Renal cortex interstitium (tissue), 11 donors: ENCODE data around the gene SFTPB. TPM values are rescaled to one million over a fixed set of nuclear protein-coding genes. Genes with fewer than 3 reads are reported as not detected.

ENCODE experiments used
- DNase-seq, 11 donors: peaks; one replicate each; pipeline ENCODE4 v3.0.0-alpha.2; 2013; ENCODE audit warnings: low read depth in 9 of 11, low spot score in 4 of 11; ENCODE audit errors: extremely low read depth in 1 of 11
- polyA plus RNA-seq, 3 donors: library from polyadenylated mRNA; unstranded; fragments of 120-200 nt; gene quantifications; one replicate each; pipeline ENCODE4 v1.2.1, GENCODE V29; 2013; ENCODE audit not compliant: insufficient read length in 3 of 3

SFTPB gene
- polyA plus RNA-seq, 3 donors, result 0.07 to 0.11 (median 0.08) TPM

DNA sequence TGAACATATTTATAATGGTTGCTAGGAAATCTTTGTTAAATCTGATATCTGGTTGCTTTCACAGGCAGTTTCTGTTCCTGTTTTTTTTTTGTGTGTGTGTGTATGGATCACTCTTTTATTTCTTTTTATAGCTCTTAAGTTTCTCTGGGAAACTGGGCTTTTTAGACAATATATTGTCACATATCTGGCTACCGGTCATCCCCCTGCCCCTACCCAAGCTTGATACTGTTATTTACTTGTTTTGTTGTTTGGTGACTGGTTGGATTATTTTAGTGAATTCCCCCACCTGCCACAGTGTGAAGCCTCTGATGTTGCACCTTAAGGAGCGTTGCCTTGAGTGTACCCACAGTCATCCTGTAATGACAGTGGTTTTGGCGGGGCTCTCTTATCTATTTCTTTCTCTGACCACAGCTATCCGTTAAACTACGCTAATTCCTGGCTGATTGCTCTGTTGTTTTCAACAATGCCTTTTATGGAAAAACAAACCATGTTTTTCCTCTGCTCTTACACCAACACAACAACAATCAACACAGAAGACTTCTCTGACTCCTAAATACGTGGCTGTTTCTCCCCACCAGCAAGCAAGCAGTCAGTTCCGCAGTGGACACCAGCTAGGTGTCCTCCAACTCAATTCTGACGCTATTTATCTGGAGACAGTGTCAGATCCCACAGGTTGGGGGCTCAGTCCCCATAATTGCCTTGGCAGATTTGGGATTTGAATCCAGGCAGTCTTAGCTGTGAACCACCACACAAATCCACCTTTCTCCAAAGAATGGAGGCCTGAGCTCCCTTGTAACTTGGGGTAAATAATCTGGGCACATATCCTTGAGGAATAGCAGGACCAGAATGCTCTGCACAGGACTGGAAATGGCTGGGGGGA is 37.0 kb upstream of the SFTPB start:
- DNase-seq, result no peak

DNA sequence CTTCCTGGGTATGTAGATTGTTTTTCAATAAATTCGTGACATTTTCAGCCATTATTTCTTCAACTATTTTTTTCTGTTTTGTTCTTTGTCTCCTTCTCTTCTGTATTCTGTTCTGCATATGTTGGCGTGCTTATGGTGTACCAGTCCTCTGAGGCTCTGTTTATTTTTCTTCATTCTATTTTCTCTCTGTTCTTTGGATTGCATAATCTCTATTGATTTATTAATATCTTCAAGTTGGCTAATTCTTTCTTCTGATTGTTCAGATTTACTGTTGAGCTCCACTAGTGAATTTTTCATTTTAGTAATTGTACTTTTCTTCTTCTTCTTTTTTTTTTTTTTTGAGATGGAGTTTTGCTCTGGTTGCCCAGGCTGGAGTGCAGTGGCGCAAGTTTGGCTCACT is 36.0 kb upstream of the SFTPB start:
- DNase-seq, result no peak

- no peak for DNase-seq
Observed at GRCh38 chr2:85703329-85703728, 35.3 kb upstream of the SFTPB start.

DNA sequence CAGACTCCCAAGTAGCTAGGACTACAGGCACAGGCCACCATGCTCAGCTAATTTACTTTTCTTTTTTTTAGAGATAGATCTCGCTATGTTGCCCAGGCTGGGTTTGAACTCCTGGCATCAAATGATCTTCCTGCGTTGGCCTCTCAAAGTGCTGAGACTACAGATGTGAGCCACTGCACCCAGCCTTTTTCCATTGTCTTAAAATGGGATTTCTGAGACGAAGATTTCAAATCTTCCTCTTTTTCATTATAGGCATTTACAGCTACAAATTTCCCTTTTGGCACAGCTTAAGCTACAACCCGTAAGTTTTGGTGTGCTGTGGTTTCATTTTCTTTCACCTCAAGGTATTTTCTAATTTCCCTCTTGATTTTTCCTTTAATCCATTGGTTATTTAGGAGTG is 34.8 kb upstream of the SFTPB start:
- DNase-seq, result no peak

GRCh38 chr2:85702172-85702571 is 34.2 kb upstream of the SFTPB start:
- DNase-seq, result no peak

DNA sequence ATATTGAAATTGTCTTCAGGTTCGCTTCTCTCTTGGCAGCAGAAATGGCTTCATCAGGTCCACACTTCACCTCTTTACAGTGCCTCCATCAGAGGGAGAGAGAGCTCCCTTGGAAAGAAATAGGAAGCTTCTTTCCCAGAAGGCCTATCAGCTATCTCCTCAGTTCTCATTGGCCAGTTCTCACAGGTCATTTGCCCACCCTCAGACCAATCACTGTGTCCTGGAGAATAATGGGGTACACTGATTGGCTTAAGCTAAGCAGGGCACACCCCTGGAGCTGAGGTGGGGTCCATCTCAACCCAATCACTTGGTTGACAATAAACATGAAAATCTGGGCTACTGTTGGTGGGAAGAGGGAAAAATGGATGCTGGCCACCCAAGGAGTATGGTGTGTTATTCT is 31.3 kb upstream of the SFTPB start:
- no peak for DNase-seq

GRCh38 chr2:85698880-85699254 is 30.9 kb upstream of the SFTPB start:
- no peak for DNase-seq

- DNase-seq, result no peak
Observed at GRCh38 chr2:85698184-85698879, 30.3 kb upstream of the SFTPB start.

DNA sequence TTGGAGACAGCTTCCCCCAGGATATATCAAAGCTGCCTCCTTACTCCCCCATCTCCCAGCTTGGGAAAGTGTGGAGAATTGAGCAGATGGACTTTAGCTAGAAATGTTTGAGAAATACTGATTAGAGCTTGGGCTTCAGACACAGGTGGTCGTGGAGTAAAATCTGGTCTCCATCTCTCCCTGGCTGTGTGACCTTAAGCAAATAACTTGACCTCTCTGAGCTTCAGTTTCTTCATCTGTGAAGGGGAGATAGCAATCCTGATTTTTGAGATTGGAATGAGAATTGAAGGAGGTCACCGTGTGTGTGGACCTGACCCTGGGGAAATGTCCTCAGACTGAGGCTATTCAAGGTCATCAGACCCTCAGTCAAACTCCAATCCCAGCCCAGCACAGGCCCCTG is 29.7 kb upstream of the SFTPB start:
- DNase-seq, result no peak

GRCh38 chr2:85697096-85697495 is 29.1 kb upstream of the SFTPB start:
- no peak for DNase-seq

DNA sequence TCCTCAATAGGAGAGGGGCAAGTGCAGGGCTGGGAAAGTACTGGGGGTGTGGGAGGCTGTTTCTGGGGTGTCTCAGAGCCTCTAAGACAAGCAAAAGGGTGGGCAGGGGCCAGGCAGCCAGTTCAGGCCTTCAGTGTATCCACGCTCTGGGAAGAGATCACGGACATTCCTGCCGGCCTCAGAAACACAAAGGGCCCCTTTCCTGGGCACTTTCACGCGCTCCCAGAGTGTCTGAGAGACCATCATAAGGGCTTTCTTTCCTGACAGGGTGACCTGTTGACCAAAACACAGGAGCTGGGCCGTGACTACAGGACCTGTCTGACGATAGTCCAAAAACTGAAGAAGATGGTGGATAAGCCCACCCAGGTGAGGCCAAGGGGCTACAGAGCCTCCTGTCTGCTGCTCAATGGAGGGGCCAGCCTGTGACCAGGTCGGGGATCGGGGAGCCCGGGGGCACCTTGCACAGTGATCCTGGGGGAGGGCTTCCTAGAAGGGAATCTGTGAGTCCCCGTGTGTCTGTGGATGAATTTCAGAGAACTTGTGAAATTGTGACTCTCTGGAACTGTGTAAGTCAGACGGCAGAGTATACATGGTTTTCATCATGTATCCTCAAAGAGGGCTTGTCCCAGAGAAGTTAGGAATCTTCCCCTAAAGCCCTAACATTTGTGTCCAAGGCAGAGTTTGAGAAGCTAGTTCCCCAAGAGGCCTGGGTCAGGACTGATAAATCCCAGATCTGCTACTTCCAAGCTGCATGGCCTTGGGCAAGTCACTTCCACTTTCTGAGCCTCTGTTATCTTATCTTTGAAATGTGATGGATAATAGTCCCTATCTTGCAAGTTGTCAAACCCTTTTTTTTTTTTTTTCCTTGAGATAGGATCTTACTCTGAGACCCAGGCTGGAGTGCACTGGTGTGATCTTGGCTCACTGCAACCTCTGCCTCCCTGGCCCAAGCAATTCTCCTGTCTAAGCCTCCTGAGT is 28.0 kb upstream of the SFTPB start:
- DNase-seq, result no peak

DNA sequence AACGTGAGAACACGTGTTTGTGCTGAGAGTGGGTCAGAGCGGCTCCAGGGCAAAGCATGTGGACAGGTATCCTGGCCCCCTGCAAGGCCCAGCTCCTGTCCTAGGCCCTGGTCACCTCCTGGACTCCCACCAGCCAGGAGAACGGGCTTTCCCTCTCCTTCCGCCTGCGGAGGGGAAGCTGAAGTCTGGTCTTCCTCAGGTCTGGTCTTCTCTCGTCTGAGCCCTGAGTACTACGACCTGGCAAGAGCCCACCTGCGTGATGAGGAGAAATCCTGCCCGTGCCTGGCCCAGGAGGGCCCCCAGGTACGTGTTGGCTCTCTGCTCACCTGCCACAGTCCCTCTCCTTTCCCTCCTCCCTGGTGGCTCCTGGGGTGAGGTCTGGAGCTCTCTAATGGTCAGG is 27.1 kb upstream of the SFTPB start:
- no peak for DNase-seq

DNA sequence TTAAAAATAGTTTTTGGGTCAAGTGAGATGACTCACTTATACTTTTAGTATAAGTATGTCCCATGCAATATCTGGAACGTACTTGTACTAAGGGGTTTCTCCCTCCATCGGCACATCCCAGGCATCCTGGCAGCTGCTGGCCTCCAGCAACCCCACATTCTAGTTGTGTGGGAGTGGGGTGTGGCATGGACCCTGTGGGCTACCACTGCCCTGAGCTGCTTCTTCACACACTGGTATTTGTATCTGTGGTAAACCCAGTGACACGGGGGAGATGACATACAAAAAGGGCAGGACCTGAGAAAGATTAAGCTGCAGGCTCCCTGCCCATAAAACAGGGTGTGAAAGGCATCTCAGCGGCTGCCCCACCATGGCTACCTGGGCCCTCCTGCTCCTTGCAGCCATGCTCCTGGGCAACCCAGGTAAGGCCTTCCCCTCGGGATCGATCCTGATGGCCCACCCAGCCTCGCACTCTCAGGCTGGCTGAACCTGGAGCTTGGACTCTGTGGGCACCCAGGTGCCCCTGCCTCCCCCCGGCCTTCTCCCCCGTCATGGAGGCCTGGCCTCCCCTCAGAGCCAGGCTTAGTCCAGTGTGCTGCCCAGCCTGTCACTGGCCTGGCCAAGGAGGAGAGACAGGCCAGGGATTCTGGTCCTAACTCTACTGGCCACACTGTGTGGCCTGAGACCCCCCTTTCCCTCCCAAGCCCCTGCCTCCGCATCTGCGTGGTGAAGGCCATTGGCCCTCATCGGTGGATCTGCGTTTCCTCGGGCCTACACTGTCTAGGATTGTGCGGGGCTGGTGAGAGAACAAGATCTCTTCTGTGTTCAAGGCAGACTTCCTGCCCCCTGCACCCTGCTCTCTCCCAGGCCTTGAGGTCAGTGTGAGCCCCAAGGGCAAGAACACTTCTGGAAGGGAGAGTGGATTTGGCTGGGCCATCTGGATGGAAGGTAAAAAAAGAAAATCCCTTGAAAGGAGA is 26.3 kb upstream of the SFTPB start, which contains the start of gene GNLY:
Gene GNLY, plus strand, starts transcription at position 307 of the 974 bp plus-strand sequence. Its CDS starts 61 bp downstream, at position 368.
- DNase-seq, result no peak

DNA sequence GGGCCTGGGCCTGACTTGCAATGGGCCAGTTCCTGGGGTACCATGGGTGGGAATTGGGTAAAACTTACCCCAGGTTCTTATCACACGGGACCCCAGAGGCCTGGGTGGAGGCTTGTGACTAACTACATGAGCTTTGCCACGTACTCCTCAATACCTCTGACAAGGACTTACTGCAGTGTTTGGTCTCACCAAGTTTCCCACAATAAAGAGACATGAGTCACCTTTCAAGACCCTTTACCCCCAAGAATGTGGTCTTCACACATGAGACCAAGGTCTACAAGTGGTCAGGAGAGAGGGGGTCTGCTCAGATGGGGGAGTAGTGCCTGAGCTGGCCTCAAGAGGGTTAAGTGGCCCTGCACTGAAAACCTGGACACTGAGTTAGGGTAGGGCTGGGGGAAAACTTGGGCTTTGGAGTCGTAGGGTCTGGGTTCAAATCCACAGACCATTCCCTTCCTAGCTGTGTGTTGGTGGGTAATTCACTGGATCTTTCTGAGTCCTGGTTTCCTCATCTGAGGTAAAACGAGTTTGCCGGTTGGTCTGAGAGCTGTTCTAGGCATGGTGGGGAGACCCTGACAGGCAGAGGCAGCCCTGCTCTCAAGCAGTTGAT is 24.1 kb upstream of the SFTPB start:
- no peak for DNase-seq

DNA sequence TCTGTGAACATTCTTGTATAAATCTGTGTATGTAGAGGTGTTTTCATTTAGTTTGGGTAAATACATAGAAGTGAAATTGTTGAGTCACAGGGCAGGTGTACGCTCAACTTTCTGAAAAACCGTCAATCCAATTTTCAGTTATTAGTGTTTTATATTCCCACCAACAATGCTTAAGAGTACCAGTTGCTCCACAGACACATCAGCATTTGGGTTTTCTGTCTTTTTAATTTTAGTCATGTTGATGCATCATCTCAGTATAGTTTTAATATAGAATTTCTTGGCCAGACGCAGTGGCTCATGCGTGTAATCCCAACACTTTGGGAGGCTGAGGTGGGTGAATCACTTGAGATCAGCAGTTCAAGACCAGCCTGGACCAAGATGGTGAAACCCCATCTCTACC is 22.9 kb upstream of the SFTPB start:
- DNase-seq, result no peak

DNA sequence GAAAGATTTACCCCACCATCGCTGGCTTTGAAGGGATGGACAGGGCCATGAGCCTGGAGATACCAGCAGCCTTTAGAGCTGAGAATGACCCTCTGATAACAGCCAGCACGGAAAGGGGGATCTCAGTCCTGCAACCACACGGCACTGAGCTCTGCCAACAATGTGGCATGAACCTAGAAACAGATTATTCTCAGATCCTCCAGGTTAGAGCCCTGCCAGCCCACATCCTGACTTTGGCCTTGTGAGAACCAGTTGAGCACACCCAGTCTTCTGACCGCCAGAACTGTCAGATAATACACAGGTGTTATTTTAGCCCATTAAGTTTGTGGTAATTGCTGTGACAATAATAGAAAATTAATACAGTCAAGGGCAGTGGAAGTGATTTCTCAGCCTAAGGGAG is 16.8 kb upstream of the SFTPB start:
- no peak for DNase-seq

DNA sequence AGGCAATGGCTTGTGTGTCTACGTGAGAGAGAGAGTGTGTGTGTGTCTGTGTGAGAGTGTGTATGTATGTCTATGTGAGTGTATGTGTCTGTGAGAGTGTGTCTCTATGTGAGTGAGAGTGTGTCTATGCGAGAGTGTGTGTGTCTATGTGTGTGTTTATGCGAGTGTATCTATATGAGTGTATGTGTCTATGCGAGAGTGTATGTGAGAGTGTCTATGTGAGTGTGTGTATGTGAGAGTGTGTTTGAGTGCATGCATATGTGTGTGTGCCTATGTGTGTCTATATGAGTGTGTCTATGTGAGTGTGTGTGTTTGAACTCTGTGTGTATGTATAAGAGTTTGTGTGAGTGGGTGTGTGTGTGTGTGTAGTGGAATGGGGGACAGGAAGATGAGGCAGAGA is 16.4 kb upstream of the SFTPB start:
- DNase-seq, result no peak

DNA sequence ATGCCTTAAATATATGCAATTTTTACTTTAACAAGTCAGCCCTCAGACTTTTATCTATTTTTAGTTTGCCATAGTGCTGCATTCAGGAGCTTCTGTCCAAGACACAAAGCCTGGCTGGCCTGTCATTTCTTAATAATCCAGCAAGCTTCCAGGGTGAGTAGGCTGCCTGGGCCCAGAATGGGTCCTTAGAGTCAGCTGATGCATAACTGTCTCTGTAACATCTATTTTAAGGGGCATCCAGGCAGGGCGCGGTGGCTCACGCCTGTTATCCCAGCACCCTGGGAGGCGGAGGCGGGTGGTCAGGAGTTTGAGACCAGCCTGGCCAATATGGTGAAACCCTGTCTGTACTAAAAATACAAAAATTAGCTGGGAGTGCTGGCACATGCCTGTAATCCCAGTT is 14.4 kb upstream of the SFTPB start:
- no peak for DNase-seq
